Peyer's patch (tissue), 4 donors: Measurements from ENCODE around the gene ANGPTL1.

Source experiments
- CTCF ChIP-seq, 6 experiments: fragments of 450-650 bp in 4 of 6; fragments of 200-600 bp in 2 of 6; sonication (generic) in 1 of 6; IDR thresholded peaks; one replicate each; pipeline ENCODE4 v1.5.1; 2017 to 2019; ENCODE audit warnings: antibody characterized with exemption in 6 of 6, mild to moderate bottlenecking in 3 of 6, moderate library complexity in 1 of 6
- POLR2A ChIP-seq, 2 donors: fragments of 450-650 bp; IDR thresholded peaks; one replicate each; pipeline ENCODE4 v1.5.1; 2017; ENCODE audit warnings: antibody characterized with exemption in 2 of 2, mild to moderate bottlenecking in 2 of 2, moderate library complexity in 2 of 2

GRCh38 chr1:178808529-178808928 lies 62.3 kb downstream of the ANGPTL1 start:
- TF ChIP-seq CTCF (IDR thresholded peaks at IDR 0.05), result no peak
- no peak for TF ChIP-seq POLR2A (IDR thresholded peaks at IDR 0.05)
